CD4-positive, alpha-beta T cell treated with Interleukin-15 for 1 hour (primary cell): Measurements from ENCODE around the gene FAM200A.

Experiments used
- DNase-seq: peaks from one replicate; pipeline ENCODE4 v3.0.0-alpha.2; 2020

FAM200A gene

DNA sequence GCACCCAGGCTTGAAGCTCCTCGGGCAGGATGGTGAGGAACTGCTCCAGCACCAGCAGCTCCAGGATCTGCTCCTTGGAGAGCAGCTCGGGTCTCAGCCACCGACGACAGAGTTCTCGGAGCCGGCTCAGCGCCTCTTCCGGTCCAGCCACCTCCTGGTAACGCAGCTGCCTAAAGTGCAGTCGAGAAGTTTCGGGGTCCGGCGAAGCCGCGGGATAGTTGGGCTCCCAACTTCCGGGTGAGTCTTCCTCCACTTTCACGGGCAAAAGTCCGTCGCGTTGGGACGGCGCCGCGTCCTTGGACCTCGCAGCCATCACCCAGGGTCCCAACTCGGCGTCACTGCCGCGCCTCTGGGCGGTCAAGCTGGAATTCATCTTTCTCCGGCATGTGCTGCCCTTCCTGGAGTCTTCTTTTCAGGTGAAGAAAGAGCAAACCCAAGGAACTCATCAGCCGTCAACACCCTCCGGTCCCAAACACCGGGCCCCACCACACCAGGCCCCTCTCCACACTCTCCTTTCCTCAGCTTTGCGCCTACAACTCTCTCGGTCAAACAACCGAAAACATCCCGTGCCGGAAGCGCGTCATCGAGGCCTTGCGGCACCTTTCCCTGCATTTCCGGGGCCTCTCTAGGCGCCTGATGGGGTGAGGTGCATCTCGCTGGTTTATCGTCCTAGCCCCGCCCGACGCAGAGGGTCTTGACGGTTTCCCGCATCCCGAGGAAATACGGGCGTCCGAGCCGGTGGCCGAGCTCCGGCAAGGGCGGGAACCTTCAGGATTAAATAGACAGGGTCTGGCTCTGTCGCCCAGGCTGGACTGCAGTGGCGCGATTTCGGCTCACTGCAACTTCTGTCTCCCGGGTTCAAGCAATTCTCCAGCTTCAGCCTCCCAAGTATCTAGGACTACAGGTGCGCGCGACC is 51.9 kb downstream of the FAM200A start, which contains the start of gene ZNF394:
Gene ZNF394, minus strand, starts transcription at position 561 of the 916 bp plus-strand sequence. Its CDS starts 188 bp downstream, at position 373.
- DNase-seq: peak; percentile 90

DNA sequence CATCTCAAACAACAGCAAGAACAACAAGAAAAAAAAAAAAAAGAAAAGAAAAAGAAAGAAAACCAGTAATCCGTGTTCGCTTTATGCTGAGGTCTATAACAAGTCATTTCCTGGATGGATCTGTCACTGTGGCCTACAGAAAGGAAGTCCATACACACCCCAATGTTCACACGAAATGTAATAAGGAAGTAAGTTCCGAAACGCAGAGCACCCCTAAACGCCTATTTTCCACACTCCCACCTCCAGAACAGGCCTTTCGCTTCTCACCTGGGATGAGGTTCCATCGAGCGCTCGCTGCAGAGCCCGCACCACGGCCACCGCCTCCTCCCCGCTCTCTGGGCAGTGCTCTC is 52.6 kb downstream of the FAM200A start:
- DNase-seq: no peak

DNA sequence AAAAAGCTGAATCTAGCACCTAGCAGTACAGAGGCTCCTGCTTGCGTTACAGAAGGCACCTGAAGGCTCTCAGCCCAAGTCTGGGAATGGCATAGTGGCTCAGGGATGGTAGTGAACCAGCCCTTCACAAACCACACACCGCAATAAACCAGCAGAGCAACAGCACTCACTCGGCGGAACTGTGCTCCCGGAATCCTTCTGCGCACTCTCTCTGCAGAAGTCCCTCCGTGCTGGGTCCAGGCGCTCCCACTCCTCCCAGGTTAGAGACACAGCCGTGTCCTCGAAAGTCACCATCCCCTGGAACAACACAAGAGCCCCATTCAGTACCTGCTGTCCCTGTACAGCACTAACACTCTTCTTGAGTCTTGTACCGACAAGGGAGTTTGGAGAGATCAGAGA is 53.4 kb downstream of the FAM200A start:
- DNase-seq: no peak

DNA sequence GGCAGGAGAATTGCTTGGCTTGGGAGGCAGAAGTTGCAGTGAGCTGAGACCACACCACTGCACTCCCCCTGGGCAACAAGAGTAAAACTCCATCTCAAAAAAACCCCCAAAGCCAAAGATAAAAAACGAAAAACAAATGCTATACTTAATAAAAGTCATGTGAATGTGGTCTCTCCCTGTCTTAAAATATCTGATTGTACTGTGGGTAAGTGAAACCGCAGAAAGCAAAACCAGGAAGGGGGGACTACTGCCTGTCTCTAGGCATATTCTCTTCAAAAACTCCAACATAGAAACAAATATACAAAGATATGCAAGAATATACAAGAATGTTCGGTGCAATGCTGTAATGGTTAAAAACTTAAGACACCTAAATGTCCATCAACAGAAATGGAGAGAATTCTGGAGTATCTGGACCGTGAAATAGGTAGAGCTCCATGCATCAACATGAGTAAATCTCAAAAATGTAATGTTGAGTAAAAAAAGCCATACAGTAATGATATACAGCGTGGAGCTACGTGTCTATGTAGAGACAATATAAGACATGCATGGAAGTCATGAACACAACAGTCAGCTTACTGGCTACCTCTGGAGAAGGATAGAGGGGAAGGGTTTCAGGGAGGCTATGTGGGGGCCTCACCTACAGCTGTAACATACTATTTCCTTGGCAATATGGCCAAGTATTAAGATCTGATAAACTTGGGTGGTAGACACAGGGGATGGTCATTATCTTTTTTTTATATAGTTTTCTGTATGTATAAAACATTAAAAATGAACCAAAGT is 54.0 kb downstream of the FAM200A start:
- no peak for DNase-seq
